GM12878 (cell line): ENCODE results near the gene IFT172. TPM values are rescaled to one million over a fixed set of nuclear protein-coding genes. Genes with fewer than 3 reads are reported as not detected.

Experiments
- ATAC-seq: fragments of 200-7000 bp; cut with Tn5 transposase; 3 replicates; pipeline ENCODE4 v1.9.1; 2020; ENCODE audit warnings: mild to moderate bottlenecking, moderate library complexity
- BruUV-seq: library from RNA; stranded (reverse); fragments of 400-500 nt; replicated peaks from 2 replicates; lab custom pipeline; 2021; lab: Mats Ljungman, UMichigan
- CTCF ChIA-PET: fragments of 300-600 bp; sonication (Branson Sonifier 250); formaldehyde crosslinking; extraction: SDS; loops from one replicate; lab custom pipeline; 2021; ENCODE audit warnings: inconsistent platforms; lab: Yijun Ruan, JAX
- POLR2A ChIA-PET: fragments of 350-600 bp; formaldehyde crosslinking; extraction: SDS; loops from one replicate; lab custom pipeline; 2021; ENCODE audit warnings: inconsistent platforms; lab: Charles Lee
- RAD21 ChIA-PET: fragments of 300-600 bp; sonication (Branson Sonifier 250); formaldehyde crosslinking; loops from one replicate; lab custom pipeline; 2023; ENCODE audit warnings: antibody characterized with exemption; ENCODE audit not compliant: unreplicated experiment; lab: Charles Lee
- SMC1A ChIA-PET: fragments of 300-600 bp; sonication (Branson Sonifier 250); formaldehyde crosslinking; loops from one replicate; lab custom pipeline; 2023; ENCODE audit not compliant: unreplicated experiment, uncharacterized antibody; lab: Charles Lee
- DNase-seq: peaks from one replicate; pipeline ENCODE4 v3.0.0-alpha.2; 2011; ENCODE audit warnings: low read depth, low spot score
- FAIRE-seq: peaks from 3 replicates; lab custom pipeline; 2011; peaks lifted over from hg19 to GRCh38; lab: Jason Lieb, UNC
- H2AFZ ChIP-seq: 2 replicates; pipeline ENCODE4 v1.6.0; 2011; ENCODE audit warnings: low read depth, low read length, control low read depth; ENCODE audit not compliant: control insufficient read depth
- H3K27ac ChIP-seq: 2 replicates; pipeline ENCODE4 v1.5.1; 2011; ENCODE audit warnings: control low read depth; ENCODE audit not compliant: control insufficient read depth, insufficient read depth
- H3K27me3 ChIP-seq, 2 experiments: replicated peaks in 1 of 2; 2 replicates each; pipeline versions ENCODE4 v1.6.0 to v1.6.1; 2011; ENCODE audit warnings: low read length in 1 of 2; ENCODE audit not compliant: control insufficient read depth in 2 of 2, insufficient read depth in 2 of 2
- H3K36me3 ChIP-seq, 2 experiments: 2 replicates each; pipeline ENCODE4 v1.5.1; 2011; ENCODE audit warnings: low read length in 1 of 2; ENCODE audit not compliant: control insufficient read depth in 2 of 2, insufficient read depth in 2 of 2
- H3K4me1 ChIP-seq: 2 replicates; pipeline ENCODE4 v1.6.1; 2011; ENCODE audit warnings: mild to moderate bottlenecking, low read length, moderate library complexity, mixed read lengths; ENCODE audit not compliant: control insufficient read depth, insufficient read depth
- H3K4me2 ChIP-seq: 2 replicates; pipeline ENCODE4 v1.6.0; 2011; ENCODE audit warnings: control low read depth; ENCODE audit not compliant: control insufficient read depth, insufficient read depth
- H3K4me3 ChIP-seq: fragments of 200-600 bp; sonication (generic); 2 replicates; pipeline ENCODE4 v1.5.1; 2016
- H3K79me2 ChIP-seq: 2 replicates; pipeline ENCODE4 v1.6.0; 2011; ENCODE audit warnings: low read length; ENCODE audit not compliant: control insufficient read depth, insufficient read depth
- H3K9ac ChIP-seq: 2 replicates; pipeline ENCODE4 v1.8.0; 2011; ENCODE audit warnings: low read length, control low read depth, mixed read lengths; ENCODE audit not compliant: control insufficient read depth, insufficient read depth
- H3K9me3 ChIP-seq: replicated peaks from 3 replicates; pipeline ENCODE4 v1.5.1; 2011; ENCODE audit warnings: mild to moderate bottlenecking, low read length; ENCODE audit not compliant: control insufficient read depth, insufficient read depth
- H4K20me1 ChIP-seq: 2 replicates; pipeline ENCODE4 v1.6.0; 2011; ENCODE audit not compliant: control insufficient read depth, insufficient read depth
- BACH1 ChIP-seq: fragments of 450-650 bp; IDR thresholded peaks from 2 replicates; pipeline ENCODE4 v1.6.1; 2017; ENCODE audit warnings: mild to moderate bottlenecking, borderline replicate concordance
- DPF2 ChIP-seq: fragments of 450-650 bp; IDR thresholded peaks from 2 replicates; pipeline ENCODE4 v1.6.1; 2017; ENCODE audit warnings: mild to moderate bottlenecking
- EGR1 ChIP-seq, 2 experiments: IDR thresholded peaks; 1 replicate in 1 of 2; 2 replicates in 1 of 2; pipeline ENCODE4 v1.6.1; 2011 to 2012; ENCODE audit warnings: low read depth in 2 of 2, low read length in 2 of 2, borderline replicate concordance in 1 of 2, mild to moderate bottlenecking in 1 of 2, moderate library complexity in 1 of 2
- ETV6 ChIP-seq, 2 experiments: fragments of 450-650 bp in 1 of 2; IDR thresholded peaks in 1 of 2; conservative IDR thresholded peaks in 1 of 2; 2 replicates each; pipeline ENCODE4 v1.6.1; 2014; ENCODE audit warnings: antibody characterized with exemption in 1 of 2, borderline replicate concordance in 1 of 2, low read depth in 1 of 2, mild to moderate bottlenecking in 1 of 2, moderate library complexity in 1 of 2
- EZH2 ChIP-seq: IDR thresholded peaks from 2 replicates; pipeline ENCODE4 v1.6.1; 2012; ENCODE audit warnings: low read depth, mild to moderate bottlenecking, control low read depth, inconsistent platforms, low read length, borderline replicate concordance; ENCODE audit not compliant: control insufficient read depth
- RBBP5 ChIP-seq: fragments of 200-600 bp; sonication (generic); conservative IDR thresholded peaks from 2 replicates; pipeline ENCODE4 v1.6.1; 2016
- RCOR1 ChIP-seq: conservative IDR thresholded peaks from 2 replicates; pipeline ENCODE4 v1.6.1; 2012; ENCODE audit warnings: low read depth, low read length, improper control_type of control experiment
- SREBF2 ChIP-seq: IDR thresholded peaks from 2 replicates; pipeline ENCODE4 v1.6.1; 2012; ENCODE audit warnings: mild to moderate bottlenecking, low read length
- SUPT20H ChIP-seq: IDR thresholded peaks from 2 replicates; pipeline ENCODE4 v1.6.1; 2011; ENCODE audit warnings: low read depth, mild to moderate bottlenecking, low read length, moderate library complexity, borderline replicate concordance; ENCODE audit not compliant: control insufficient read depth
- TARDBP ChIP-seq: IDR thresholded peaks from 2 replicates; pipeline ENCODE4 v1.6.1; 2016; ENCODE audit warnings: borderline replicate concordance
- ZBED1 ChIP-seq: IDR thresholded peaks from 2 replicates; pipeline ENCODE4 v1.6.1; 2016; ENCODE audit warnings: borderline replicate concordance
- ZZZ3 ChIP-seq: IDR thresholded peaks from 2 replicates; pipeline ENCODE4 v1.6.1; 2011; ENCODE audit warnings: low read depth; ENCODE audit not compliant: control insufficient read depth, insufficient read length
- WGBS: methylation state at CpG from one replicate; pipeline ENCODE4 v1.1.6; 2016; ENCODE audit warnings: low lambda C conversion rate; ENCODE audit not compliant: insufficient replicate concordance, insufficient coverage; ENCODE audit errors: missing lambda C conversion rate; 5-methylcytosine and 5-hydroxymethylcytosine counted together
- in situ Hi-C: fragments of 300-500 bp; cut with MboI; formaldehyde crosslinking; loops from 9 replicates; pipeline ENCODE4 v1.14.3; 2018; ENCODE audit warnings: mixed read lengths
- intact Hi-C: fragments of 100-400 bp; cut with micrococcal nuclease; formaldehyde crosslinking; loops from one replicate; pipeline ENCODE4 v1.14.2; 2022; ENCODE audit not compliant: unreplicated experiment
- polyA plus RNA-seq, 11 experiments: library from polyadenylated mRNA; depleted of rRNA in 4 of 11; unstranded in 6 of 11; stranded (reverse) in 5 of 11; fragments of >200 nt; fragmentation: Nextera tagmentation in 4 of 11; fragmentation: Illumina TruSeq in 1 of 11; extraction: Ambion mirVana in 4 of 11; extraction: Trizol in 1 of 11; gene quantifications; 1 replicate in 1 of 11; 2 replicates in 10 of 11; pipeline versions ENCODE4 v1.2.1 to v1.2.3, GENCODE V29; 2011 to 2016; ENCODE audit warnings: inconsistent platforms in 2 of 11, missing spikeins in 2 of 11, low read depth in 1 of 11
- total RNA-seq, 4 experiments: library from RNA; depleted of rRNA in 3 of 4; stranded (reverse); fragments of >200 nt in 3 of 4; fragmentation: Illumina TruSeq in 1 of 4; extraction: Trizol in 1 of 4; gene quantifications; 2 replicates each; pipeline versions ENCODE4 v1.2.1 to v1.2.3, GENCODE V29; 2013 to 2021
- TF ChIP-seq, protein P1 (sequence below): IDR thresholded peaks from 2 replicates; pipeline ENCODE4 v1.6.1; 2012; ENCODE audit warnings: improper control_type of control experiment, low read depth, low read length; ENCODE audit not compliant: insufficient replicate concordance
- TF ChIP-seq, protein P2 (sequence below): fragments of 450-650 bp; IDR thresholded peaks from 2 replicates; pipeline ENCODE4 v1.6.1; 2016; ENCODE audit warnings: mild to moderate bottlenecking
- TF ChIP-seq, protein P3 (sequence below): fragments of 450-650 bp; IDR thresholded peaks from 2 replicates; pipeline ENCODE4 v1.6.1; 2018; ENCODE audit warnings: borderline replicate concordance, mild to moderate bottlenecking; ENCODE audit not compliant: partially characterized antibody

Gene IFT172
- total and polyA plus RNA-seq, 10 of the 15 experiments (the other 5 are each of a cell fraction or from before 2014, with no cell fraction given), result 2.4 to 8.6 (median 6.2) TPM

DNA sequence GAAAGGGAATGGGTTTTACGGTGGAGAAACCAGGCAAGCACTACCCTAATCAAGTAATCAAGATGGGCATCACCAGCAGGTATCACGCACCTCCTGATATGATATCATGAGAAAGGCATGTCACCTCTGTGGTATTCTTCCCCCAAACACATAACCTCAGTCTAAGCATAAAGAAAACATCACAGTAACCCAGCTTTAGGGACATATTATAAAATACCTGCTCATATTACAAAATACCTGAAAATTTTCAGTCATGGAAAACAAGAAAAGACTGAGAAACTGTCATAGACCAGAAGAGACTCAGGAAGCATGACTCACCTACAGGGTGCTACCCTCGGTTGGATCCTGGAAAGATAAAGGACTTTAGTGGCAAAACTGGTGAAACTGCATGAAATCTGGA, 37.6 kb upstream of the IFT172 start:
- WGBS, result 55% methylated on average over 3 of the region's 3 CpGs
- Histone ChIP-seq H3K9me3 (no peaks in the 10 kb centered on the region), H3K27ac (no peak overlapping the region), H3K4me2 (no peak overlapping the region), H3K79me2 (no peaks in the 10 kb centered on the region), H4K20me1 (no peaks in the 10 kb centered on the region), H3K36me3 (no peaks in the 10 kb centered on the region), H3K4me3 (no peak overlapping the region), H3K27me3 (no peaks in the 10 kb centered on the region; a peak in 2 of 4 replicates), H3K4me1 (no peaks in the 10 kb centered on the region), H3K9ac (no peak overlapping the region), H2AFZ (no peak overlapping the region)
- TF ChIP-seq TARDBP (no peak), SUPT20H (no peak), BACH1 (no peak), ZBED1 (no peak), DPF2 (no peak), ZZZ3 (no peak), ETV6 (conservative IDR thresholded peaks at IDR 0.05 in 1 of 2, IDR thresholded peaks at IDR 0.05 in 1 of 2; ENCODE audit: borderline replicate concordance in 1 of 2, low read depth in 1 of 2) (no peak), EZH2 (no peak), SREBF2 (no peak), RCOR1 (no peak), EGR1 (IDR thresholded peaks at IDR 0.05; ENCODE audit: borderline replicate concordance in 1 of 2, low read depth in 2 of 2, low read length in 2 of 2) (no peak), RBBP5 (no peak)
- TF ChIP-seq, protein P1, sequence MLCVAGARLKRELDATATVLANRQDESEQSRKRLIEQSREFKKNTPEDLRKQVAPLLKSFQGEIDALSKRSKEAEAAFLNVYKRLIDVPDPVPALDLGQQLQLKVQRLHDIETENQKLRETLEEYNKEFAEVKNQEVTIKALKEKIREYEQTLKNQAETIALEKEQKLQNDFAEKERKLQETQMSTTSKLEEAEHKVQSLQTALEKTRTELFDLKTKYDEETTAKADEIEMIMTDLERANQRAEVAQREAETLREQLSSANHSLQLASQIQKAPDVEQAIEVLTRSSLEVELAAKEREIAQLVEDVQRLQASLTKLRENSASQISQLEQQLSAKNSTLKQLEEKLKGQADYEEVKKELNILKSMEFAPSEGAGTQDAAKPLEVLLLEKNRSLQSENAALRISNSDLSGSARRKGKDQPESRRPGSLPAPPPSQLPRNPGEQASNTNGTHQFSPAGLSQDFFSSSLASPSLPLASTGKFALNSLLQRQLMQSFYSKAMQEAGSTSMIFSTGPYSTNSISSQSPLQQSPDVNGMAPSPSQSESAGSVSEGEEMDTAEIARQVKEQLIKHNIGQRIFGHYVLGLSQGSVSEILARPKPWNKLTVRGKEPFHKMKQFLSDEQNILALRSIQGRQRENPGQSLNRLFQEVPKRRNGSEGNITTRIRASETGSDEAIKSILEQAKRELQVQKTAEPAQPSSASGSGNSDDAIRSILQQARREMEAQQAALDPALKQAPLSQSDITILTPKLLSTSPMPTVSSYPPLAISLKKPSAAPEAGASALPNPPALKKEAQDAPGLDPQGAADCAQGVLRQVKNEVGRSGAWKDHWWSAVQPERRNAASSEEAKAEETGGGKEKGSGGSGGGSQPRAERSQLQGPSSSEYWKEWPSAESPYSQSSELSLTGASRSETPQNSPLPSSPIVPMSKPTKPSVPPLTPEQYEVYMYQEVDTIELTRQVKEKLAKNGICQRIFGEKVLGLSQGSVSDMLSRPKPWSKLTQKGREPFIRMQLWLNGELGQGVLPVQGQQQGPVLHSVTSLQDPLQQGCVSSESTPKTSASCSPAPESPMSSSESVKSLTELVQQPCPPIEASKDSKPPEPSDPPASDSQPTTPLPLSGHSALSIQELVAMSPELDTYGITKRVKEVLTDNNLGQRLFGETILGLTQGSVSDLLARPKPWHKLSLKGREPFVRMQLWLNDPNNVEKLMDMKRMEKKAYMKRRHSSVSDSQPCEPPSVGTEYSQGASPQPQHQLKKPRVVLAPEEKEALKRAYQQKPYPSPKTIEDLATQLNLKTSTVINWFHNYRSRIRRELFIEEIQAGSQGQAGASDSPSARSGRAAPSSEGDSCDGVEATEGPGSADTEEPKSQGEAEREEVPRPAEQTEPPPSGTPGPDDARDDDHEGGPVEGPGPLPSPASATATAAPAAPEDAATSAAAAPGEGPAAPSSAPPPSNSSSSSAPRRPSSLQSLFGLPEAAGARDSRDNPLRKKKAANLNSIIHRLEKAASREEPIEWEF, result no peak
- TF ChIP-seq, protein P2, sequence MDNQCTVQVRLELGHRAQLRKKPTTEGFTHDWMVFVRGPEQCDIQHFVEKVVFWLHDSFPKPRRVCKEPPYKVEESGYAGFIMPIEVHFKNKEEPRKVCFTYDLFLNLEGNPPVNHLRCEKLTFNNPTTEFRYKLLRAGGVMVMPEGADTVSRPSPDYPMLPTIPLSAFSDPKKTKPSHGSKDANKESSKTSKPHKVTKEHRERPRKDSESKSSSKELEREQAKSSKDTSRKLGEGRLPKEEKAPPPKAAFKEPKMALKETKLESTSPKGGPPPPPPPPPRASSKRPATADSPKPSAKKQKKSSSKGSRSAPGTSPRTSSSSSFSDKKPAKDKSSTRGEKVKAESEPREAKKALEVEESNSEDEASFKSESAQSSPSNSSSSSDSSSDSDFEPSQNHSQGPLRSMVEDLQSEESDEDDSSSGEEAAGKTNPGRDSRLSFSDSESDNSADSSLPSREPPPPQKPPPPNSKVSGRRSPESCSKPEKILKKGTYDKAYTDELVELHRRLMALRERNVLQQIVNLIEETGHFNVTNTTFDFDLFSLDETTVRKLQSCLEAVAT, result no peak
- TF ChIP-seq, protein P3, sequence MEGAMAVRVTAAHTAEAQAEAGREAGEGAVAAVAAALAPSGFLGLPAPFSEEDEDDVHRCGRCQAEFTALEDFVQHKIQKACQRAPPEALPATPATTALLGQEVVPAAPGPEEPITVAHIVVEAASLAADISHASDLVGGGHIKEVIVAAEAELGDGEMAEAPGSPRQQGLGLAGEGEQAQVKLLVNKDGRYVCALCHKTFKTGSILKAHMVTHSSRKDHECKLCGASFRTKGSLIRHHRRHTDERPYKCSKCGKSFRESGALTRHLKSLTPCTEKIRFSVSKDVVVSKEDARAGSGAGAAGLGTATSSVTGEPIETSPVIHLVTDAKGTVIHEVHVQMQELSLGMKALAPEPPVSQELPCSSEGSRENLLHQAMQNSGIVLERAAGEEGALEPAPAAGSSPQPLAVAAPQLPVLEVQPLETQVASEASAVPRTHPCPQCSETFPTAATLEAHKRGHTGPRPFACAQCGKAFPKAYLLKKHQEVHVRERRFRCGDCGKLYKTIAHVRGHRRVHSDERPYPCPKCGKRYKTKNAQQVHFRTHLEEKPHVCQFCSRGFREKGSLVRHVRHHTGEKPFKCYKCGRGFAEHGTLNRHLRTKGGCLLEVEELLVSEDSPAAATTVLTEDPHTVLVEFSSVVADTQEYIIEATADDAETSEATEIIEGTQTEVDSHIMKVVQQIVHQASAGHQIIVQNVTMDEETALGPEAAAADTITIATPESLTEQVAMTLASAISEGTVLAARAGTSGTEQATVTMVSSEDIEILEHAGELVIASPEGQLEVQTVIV, result no peak
- intact Hi-C loops (no loop called here), in situ Hi-C loops (no loop called here)
- no TSS peak for BruUV-seq
- DNase-seq (no peak), FAIRE-seq (no peak), ATAC-seq (no peak)
- POLR2A ChIA-PET, result no interaction called here
- CTCF ChIA-PET, result no interaction called here
- RAD21 ChIA-PET, result no interaction called here
- SMC1A ChIA-PET, result no interaction called here
